ENCODE data around the gene RASGRP2.
A peak's percentile ranks its signal among the peaks of the same experiment; 100 is the strongest.

Gene RASGRP2

DNA sequence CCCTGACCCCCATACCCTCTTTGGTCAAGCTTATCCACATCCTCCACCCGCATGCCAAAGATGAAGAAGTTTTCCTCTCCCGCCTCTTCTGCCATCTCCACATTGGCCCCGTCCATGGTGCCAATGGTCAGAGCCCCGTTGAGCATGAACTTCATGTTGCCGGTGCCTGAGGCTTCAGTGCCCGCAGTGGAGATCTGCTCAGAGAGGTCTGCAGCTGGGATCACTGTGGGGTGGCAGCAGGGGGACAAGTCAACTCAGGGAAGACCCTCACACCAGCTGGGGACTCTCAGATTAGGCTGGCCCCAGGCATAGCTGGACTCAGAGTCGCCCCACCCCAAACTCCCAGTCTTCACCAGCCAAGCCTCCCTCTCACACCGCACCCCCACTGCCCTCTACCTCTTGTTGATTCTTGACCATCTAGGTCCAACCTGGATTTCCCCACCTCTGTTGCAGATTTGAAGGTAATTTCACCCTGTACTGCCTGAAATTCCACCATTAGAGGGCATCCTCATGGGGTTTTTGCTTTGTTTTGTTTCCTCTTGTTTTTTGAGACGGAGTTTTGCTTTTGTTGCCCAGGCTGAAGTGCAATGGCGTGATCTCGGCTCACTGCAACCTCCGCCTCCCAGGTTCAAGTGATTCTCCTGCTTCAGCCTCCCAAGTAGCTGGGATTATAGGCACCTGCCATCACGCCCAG, 6.6 kb upstream of the RASGRP2 start:
- H3K9me3 ChIP-seq = no peaks in the 10 kb centered on the region
- H3K4me3 ChIP-seq (ENCODE audit: low read depth, low read length) = no peak overlapping the region
- no peaks in the 10 kb centered on the region for H3K4me1 ChIP-seq
- no peak for TF ChIP-seq CTCF (IDR thresholded peaks at IDR 0.05; ENCODE audit: low read depth, low read length)
- no peaks in the 10 kb centered on the region; the same call in 1 of the 2 replicates for H3K27me3 ChIP-seq
- DNase-seq = no peak
- no peaks in the 10 kb centered on the region for H3K36me3 ChIP-seq

DNA sequence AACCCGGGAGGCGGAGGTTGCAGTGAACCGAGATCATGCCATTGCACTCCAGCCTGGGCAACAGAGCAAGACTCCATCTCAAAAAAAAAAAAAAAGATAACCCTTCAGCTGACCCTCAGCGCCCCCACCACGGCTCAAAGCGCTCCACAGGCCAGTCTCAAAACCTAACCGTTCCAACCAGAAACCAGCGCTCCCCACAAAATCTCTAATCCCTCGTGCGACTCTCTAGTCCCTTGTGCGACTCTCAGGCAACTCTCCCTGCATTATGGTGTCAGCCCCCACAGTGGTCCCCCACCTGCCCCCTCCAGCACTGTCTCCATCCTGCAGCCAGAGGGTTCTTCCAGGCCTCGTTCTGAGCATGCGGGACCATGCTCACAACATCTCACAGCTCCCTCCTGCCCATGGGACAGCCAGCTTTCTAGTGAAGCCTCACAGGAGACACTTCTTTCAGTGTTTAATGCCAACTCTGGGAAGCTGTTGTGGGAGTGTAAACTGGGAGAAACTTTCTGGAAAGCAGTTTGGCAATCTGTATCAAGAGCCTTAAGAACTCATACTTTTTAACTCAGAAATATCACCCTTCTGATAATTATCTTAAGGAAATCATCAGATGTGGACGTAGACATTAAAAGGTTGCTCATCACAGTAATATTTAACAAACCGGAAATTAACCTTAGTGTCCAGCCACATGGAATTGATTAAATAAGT, 4.2 kb upstream of the RASGRP2 start:
- peaks cover 14% of the 10 kb centered on the region for H3K27me3 ChIP-seq
- no peak overlapping the region for H3K4me3 ChIP-seq (ENCODE audit: low read depth, low read length)
- TF ChIP-seq CTCF (IDR thresholded peaks at IDR 0.05; ENCODE audit: low read depth, low read length) = no peak
- no peaks in the 10 kb centered on the region for H3K9me3 ChIP-seq
- H3K4me1 ChIP-seq = no peaks in the 10 kb centered on the region; the same call in 1 of the 2 replicates
- DNase-seq = no peak
- no peaks in the 10 kb centered on the region for H3K36me3 ChIP-seq

- DNase-seq = no peak
- Histone ChIP-seq H3K27me3 (peaks cover 27% of the 10 kb centered on the region), H3K4me3 (ENCODE audit: low read depth, low read length) (no peak overlapping the region), H3K9me3 (no peaks in the 10 kb centered on the region), H3K4me1 (no peaks in the 10 kb centered on the region; the same call in 1 of the 2 replicates), H3K36me3 (no peaks in the 10 kb centered on the region)
- no peak for TF ChIP-seq CTCF (IDR thresholded peaks at IDR 0.05; ENCODE audit: low read depth, low read length)
These were observed 2.5 kb upstream of the RASGRP2 start for GRCh38 chr11:64746486-64746885.

GRCh38 chr11:64745521-64746328, 1.8 kb upstream of the RASGRP2 start:
- Histone ChIP-seq H3K4me1 (no peaks in the 10 kb centered on the region; the same call in 1 of the 2 replicates), H3K4me3 (ENCODE audit: low read depth, low read length) (peak overlapping the region; percentile 41), H3K27me3 (peaks cover 27% of the 10 kb centered on the region), H3K9me3 (no peaks in the 10 kb centered on the region), H3K36me3 (no peaks in the 10 kb centered on the region)
- DNase-seq = no peak
- TF ChIP-seq CTCF (IDR thresholded peaks at IDR 0.05; ENCODE audit: low read depth, low read length) = no peak

- DNase-seq = no peak
- Histone ChIP-seq H3K36me3 (no peaks in the 10 kb centered on the region), H3K4me1 (no peaks in the 10 kb centered on the region; the same call in 1 of the 2 replicates), H3K27me3 (peaks cover 27% of the 10 kb centered on the region), H3K4me3 (ENCODE audit: low read depth, low read length) (peak overlapping the region; percentile 41), H3K9me3 (no peaks in the 10 kb centered on the region)
- TF ChIP-seq CTCF (IDR thresholded peaks at IDR 0.05; ENCODE audit: low read depth, low read length) = no peak
These were observed 1.2 kb upstream of the RASGRP2 start for GRCh38 chr11:64745189-64745520.

Data from BE2C (cell line).